Hematopoietic multipotent progenitor cell treated with erythropoietin and hydrocortisone succinate and interleukin-3 and kit ligand, for 8 days (in vitro differentiated cells): Measurements from ENCODE around the gene CASP8AP2.
"Not testable (repeated sequence)": the region's sequence is repeated elsewhere in the genome, so short reads cannot be mapped to it uniquely, and the experiment has no call there.

Source experiments
- DNase-seq: peaks from one replicate; pipeline ENCODE4 v3.0.0-alpha.2; 2015

Gene CASP8AP2

DNA sequence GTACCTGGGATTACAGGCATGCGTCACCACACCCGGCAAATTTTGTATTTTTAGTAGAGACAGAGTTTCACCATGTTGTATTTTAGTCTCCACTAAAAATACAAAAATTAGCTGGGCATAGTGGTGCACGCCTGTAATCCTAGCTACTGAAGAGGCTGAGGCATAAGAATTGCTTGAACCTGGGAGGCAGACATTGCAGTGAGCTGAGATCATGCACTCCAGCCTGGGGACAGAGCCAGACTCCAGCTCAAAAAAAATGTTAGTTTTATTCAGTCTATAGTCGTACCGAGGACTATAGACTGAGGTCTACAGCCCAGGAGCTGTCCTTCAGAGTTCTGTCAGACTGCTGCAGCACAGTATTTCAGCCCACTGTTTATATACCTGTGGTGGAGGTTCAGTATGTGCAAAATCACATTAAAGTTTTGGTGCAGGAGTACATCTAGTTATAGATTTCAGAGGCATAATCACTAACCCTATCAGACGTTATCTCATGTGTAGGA, 3.6 kb upstream of the CASP8AP2 start:
- no peak for DNase-seq

DNA sequence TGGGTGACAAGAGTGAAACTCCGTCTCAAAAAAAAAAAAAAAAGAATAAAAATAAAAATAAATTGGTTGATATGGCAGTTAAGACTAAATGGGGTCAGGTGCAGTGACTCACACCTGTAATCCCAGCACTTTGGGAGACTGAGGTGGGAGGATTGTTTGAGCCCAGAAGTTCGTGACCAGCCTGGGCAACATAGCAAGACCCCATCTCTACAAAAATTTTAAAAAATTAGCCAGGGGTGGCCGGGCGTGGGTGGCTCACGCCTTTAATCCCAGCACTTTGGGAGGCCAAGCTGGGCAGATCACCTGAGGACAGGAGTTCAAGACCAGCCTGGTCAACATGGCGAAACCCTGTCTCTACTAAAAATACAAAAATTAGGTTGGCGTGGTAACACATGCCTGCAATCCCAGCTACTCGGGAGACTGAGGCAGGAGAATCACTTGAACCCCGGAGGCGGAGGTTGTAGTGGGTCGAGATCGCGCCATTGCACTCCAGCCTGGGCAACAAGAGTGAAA, 1.1 kb upstream of the CASP8AP2 start:
- not testable (repeated sequence) for DNase-seq

GRCh38 chr6:89828988-89829471, 650 bp upstream of the CASP8AP2 start:
- no peak for DNase-seq

DNA sequence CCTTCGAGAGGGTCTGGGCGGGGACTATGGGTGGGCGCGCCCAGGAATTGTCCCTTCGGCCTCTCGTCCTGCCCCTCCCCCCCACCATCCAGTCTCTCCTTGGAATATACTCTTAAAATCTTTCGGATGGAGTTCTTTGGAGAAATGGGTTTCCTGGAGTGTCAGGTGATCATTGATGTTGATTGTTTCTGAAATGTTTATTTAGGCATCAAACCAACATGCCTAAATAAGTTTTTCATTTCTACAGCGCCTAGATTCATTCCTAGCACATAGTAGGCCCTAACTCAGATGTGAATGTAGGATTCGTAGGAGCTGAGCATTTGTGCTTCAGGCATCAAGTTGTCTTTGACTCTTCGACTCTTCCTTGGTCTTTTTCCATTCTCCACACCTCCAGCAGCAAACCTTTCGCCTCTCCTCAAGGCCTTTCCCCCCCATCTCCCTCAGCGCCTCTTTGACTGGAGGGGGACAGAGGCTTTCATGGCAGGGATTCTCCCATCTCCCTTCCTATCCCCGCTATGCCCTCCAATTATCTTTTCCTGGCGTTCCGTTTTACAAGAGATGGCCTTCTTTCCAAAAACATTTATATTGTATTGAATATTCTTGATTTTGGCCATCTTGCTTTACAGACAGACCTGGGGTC, 610 bp downstream of the CASP8AP2 start:
- DNase-seq = peak; percentile 14

DNA sequence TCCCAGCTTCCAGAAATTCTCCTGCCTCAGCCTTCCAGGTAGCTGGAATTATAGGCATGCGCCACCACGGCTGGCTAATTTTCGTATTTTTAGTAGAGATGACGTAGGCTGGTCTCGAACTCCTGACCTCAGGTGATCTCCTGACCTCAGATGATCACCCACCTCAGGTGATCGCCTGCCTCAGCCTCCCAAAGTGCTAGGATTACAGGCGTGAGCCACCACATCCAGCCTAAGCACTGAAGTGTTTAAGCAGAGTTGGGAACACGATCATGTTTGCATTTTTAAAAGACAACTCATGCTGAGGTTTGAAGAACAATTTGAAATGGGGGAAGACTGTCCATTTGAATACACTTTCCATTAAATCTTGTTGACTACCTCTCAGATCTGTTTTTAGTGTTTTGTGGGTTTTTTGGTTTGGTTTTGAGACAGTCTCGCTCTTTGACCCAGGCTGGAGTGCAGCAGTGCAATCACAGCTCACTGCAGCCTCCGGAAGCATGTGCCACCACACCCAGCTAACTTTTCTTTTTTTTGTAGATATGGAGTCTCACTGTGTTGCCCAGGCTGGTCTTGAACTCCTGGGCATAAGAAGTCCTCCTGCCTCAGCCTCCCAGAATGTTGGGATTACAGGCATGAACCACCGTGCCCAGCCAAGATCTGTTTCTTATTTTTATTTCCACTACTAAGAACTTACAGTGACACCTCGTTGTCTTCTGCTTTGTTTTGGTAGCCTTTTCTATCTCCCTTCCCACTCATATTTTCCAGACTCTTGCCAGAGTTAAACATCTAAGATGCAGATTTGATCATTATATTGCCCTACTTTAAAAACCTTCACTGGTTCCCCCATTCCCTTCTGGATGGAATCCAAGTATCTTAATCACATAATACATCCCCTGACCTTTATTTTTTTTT, 5.5 kb downstream of the CASP8AP2 start:
- DNase-seq = no peak

DNA sequence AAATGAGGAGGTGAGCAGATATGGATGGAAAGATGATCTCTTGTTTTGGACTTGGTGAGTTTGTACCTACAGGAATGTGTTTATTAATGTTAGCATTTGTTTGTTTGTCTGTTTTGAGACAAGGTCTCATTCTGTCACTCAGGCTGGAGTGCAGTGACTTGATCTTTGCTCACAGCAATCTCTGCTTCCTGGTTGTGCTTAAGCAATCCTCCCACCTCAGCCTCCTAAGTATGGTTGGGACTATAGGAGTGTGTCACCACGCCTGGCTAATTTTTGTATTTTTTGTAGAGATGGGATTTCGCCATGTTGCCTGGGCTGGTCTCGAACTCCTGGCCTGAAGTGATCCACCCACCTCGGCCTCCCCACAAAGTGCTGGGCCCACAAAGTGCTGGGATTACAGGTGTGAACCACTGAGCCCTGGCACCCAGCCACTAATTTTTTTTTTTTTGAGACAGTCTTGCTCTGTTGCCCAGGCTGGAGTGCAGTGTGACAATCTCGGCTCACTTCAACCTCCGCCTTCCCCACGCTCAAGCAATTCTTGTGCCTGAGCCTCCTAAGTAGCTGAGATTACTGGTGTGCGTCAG, 7.1 kb downstream of the CASP8AP2 start:
- no peak for DNase-seq

DNA sequence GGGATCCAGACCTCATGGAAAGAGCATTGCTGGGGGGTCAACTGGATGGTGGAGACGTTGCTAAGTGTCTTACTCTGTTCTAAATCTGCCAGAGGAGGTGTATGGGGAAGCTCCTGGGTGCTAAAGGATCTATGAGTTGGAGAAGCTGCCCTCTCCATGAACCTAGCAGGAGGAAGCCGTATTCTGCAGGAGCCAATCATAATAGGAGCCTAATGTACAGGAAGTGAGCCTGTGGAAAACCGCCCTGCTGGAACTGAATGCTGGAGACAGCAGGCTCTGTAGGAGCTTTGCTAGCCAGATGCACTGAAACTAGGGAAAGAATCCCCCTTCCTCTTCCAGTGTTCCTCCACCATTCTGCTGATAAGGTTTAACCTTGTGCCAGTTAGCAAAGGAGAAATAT, 10.9 kb downstream of the CASP8AP2 start:
- no peak for DNase-seq

- no peak for DNase-seq
Observed at GRCh38 chr6:89842228-89842627, 12.5 kb downstream of the CASP8AP2 start.

DNA sequence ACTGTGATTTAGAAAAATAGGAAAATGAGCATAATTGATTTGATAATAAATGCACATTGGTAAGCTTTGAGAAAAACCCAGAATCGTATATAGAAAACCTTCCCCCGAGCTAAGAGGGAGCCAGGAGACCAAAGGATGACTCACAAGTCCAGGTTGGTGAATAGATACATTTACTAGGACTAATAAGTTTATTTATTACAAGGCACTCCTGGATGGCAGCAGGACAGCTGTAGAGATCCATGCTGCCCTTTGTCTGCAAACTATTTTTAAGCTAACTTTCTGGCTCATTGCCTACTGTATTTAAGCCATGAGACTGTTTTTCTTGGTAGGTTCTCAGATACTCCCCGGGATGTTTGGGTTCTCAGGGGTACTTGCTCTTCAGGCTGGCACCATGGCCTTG, 13.4 kb downstream of the CASP8AP2 start:
- no peak for DNase-seq

DNA sequence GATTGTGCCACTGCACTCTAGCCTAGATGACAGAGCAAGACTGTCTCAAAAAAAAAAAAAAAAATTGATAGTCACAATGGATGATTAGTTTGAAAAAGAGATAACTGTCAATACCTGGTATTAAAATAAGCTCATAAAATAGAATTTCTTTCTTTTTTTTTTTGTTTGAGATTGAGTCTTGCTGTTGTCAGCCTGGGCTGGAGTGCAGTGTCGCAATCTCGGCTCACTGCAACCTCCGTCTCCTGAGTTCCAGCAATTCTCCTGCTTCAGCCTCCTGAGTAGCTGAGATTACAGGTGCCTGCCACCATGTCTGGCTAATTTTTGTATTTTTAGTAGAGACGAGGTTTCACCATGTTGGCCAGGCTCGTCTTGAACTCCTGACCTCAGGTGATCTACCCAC, 17.8 kb downstream of the CASP8AP2 start:
- DNase-seq = not testable (repeated sequence)

GRCh38 chr6:89853068-89853467, 23.4 kb downstream of the CASP8AP2 start:
- no peak for DNase-seq

- no peak for DNase-seq
Observed at GRCh38 chr6:89858041-89858440, 28.4 kb downstream of the CASP8AP2 start.

- DNase-seq = no peak
Observed at GRCh38 chr6:89859744-89860143, 30.1 kb downstream of the CASP8AP2 start.

DNA sequence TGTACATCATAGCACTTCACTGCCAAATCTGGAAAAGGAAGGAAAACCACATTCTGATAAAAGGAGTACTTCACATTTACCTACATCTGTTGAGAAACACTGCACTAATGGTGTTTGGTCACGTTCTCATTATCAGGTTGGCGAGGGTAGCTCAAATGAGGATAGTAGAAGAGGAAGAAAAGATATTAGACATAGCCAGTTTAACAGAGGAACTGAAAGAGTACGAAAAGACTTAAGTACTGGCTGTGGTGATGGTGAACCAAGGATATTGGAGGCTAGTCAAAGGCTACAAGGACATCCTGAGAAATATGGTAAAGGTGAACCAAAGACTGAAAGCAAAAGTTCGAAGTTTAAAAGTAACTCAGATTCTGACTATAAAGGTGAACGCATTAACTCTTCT, 32.6 kb downstream of the CASP8AP2 start:
- no peak for DNase-seq

DNA sequence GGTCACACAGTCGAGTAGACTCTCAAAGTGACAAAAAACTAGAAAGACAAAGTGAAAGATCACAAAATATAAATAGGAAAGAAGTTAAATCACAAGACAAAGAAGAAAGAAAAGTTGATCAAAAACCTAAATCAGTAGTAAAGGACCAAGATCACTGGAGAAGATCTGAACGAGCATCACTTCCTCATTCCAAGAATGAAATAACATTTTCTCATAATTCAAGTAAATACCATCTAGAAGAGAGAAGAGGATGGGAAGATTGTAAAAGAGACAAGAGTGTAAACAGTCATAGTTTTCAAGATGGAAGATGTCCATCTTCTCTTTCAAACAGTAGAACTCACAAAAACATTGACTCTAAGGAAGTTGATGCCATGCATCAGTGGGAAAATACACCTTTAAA, 33.0 kb downstream of the CASP8AP2 start:
- DNase-seq = peak; percentile 15

- no peak for DNase-seq
Observed at GRCh38 chr6:89866024-89866678, 36.5 kb downstream of the CASP8AP2 start.

DNA sequence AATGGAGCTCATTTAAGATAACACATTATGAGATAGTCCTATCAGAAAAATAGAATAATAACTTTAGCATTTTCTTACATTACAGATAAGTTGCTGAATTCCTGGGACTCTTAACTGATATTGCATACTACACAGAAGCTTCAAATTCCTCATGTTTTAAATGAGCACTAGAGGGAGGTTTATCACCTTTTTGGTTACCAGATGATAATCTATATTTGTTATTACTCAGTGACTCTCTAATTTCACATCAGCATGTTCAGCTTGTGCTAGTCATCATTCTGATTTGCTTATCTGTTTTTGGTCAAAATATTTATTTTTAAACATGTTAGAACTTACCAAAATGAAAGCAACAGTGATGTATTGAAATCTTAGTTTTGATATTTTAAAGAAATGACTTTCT, 44.0 kb downstream of the CASP8AP2 start:
- no peak for DNase-seq

GRCh38 chr6:89874438-89874837, 44.8 kb downstream of the CASP8AP2 start:
- DNase-seq = peak; percentile 77

- no peak for DNase-seq
Observed at GRCh38 chr6:89886378-89887120, 56.9 kb downstream of the CASP8AP2 start.

DNA sequence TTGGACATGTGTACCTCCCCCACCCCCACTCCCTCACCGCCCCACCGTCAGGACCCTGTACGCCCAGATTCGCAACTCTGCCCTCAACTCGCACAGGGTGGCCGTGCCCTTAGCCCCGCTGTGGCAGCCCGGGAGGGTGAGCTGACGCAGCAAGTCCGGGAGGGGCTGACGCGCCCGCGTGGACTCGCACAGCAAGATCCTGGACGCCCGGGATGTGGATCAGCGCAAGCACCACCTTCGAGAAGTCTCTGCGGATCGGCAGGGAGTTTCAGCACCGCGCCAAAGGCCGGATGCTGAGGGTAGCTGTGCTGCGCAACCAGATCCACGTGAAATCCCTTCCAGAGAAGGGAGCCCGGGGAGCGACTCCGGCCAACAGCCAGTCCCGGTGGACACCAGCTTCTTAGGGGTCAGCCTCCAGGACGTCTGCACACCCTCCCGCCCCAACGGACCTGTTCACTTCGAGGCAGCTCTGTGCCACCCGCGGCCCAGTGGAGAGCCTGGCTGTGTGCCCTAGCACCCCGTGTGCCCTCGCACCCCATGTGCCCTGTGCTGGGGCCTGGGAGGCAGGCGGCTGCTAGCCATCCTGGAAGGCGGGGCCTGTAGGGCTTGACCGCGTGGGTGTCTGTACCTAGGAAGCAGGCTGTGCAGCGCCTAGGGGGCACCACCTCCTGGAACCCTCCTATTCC, 57.9 kb downstream of the CASP8AP2 start:
- no peak for DNase-seq

GRCh38 chr6:89888138-89888514, 58.4 kb downstream of the CASP8AP2 start:
- DNase-seq = no peak

DNA sequence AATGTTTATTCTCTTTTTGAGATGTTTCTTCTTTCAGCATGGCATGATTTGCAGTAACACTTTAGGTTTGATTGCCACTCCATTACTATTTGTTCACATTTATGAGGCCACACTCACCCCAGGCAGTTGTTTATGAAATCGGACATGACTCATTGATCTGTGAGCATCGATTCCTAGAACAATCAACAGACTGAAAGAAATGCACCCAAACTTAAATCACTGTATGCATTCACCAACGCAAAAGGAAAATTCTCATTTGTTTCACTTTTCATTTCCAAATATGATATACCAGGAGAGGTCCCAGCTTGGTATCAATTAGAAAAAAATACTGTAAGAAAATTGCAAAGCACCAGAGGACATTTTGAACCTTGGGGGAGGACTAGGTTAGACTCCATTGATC, 59.2 kb downstream of the CASP8AP2 start:
- no peak for DNase-seq
